Activated naive CD4-positive, alpha-beta T cell treated with anti-CD3 and anti-CD28 coated beads for 36 hours (primary cell): Measurements from ENCODE around the gene FBP1. TPM values are rescaled to one million over a fixed set of nuclear protein-coding genes. Genes with fewer than 3 reads are reported as not detected.
A peak's percentile ranks its signal among the peaks of the same experiment; 100 is the strongest.

Source experiments
- CTCF ChIA-PET: fragments of 350-600 bp; sonication (Branson Sonifier 250); formaldehyde crosslinking; loops from one replicate; lab custom pipeline; 2021; ENCODE audit warnings: antibody characterized with exemption; lab: Charles Lee
- DNase-seq: peaks from one replicate; pipeline ENCODE4 v3.0.0-alpha.2; 2020
- H3K27ac Mint-ChIP-seq: one replicate; pipeline ENCODE4 v1.8.0; 2021; ENCODE audit warnings: mild to moderate bottlenecking, mixed read lengths
- H3K27me3 Mint-ChIP-seq: one replicate; pipeline ENCODE4 v1.8.0; 2021; ENCODE audit warnings: low read depth, mixed read lengths
- H3K36me3 Mint-ChIP-seq: one replicate; pipeline ENCODE4 v1.8.0; 2021; ENCODE audit warnings: low read depth, mixed read lengths
- H3K4me1 Mint-ChIP-seq: one replicate; pipeline ENCODE4 v1.8.0; 2021; ENCODE audit warnings: low read depth, mixed read lengths
- H3K4me3 Mint-ChIP-seq: one replicate; pipeline ENCODE4 v1.8.0; 2021; ENCODE audit warnings: mild to moderate bottlenecking, moderate library complexity, mixed read lengths
- H3K9me3 Mint-ChIP-seq: one replicate; pipeline ENCODE4 v1.8.0; 2021; ENCODE audit warnings: mixed read lengths
- intact Hi-C: fragments of 100-400 bp; cut with micrococcal nuclease; formaldehyde crosslinking; loops from one replicate; pipeline ENCODE4 v1.15.1; 2023
- total RNA-seq, 2 experiments: library from RNA; stranded (reverse); gene quantifications; one replicate each; pipeline ENCODE4 v1.2.3, GENCODE V29; 2021

Gene FBP1
- total RNA-seq, 2 experiments from 2014 or later: 1.5 to 1.9 TPM

GRCh38 chr9:94632737-94633136 is 6.6 kb downstream of the FBP1 start:
- H3K27me3 Mint-ChIP-seq: no peaks in the 10 kb centered on the region
- CTCF ChIA-PET: no interaction called here
- H3K4me1 Mint-ChIP-seq: no peaks in the 10 kb centered on the region
- H3K9me3 Mint-ChIP-seq: no peaks in the 10 kb centered on the region
- H3K27ac Mint-ChIP-seq: no peak overlapping the region
- intact Hi-C loops: no loop called here
- no peaks in the 10 kb centered on the region for H3K36me3 Mint-ChIP-seq
- H3K4me3 Mint-ChIP-seq: no peak overlapping the region
- no peak for DNase-seq

GRCh38 chr9:94631599-94631998 is 7.7 kb downstream of the FBP1 start:
- Mint-ChIP-seq H3K4me1 (no peaks in the 10 kb centered on the region), H3K9me3 (no peaks in the 10 kb centered on the region), H3K4me3 (no peak overlapping the region), H3K27me3 (no peaks in the 10 kb centered on the region), H3K27ac (no peak overlapping the region), H3K36me3 (no peaks in the 10 kb centered on the region)
- CTCF ChIA-PET: interaction anchor here (1.1 to 1.2 kb wide), 3 partner anchors 8 to 37 kb away, joined by 3 to 6 read pairs (median 3); partner anchors contain the start of gene FBP1
- intact Hi-C loops: no loop called here
- DNase-seq: no peak

- CTCF ChIA-PET: interaction anchor here (1.2 kb wide), 1 partner anchor 38 kb away, joined by 3 read pairs; no protein-coding TSS in a partner anchor
- no peak overlapping the region for H3K27ac Mint-ChIP-seq
- no peaks in the 10 kb centered on the region for H3K9me3 Mint-ChIP-seq
- H3K4me1 Mint-ChIP-seq: peaks cover 2% of the 10 kb centered on the region
- no peaks in the 10 kb centered on the region for H3K36me3 Mint-ChIP-seq
- no peaks in the 10 kb centered on the region for H3K27me3 Mint-ChIP-seq
- H3K4me3 Mint-ChIP-seq: no peak overlapping the region
- DNase-seq: no peak
- intact Hi-C loops: no loop called here
These were observed 8.5 kb downstream of the FBP1 start for GRCh38 chr9:94630833-94631232.

- intact Hi-C loops: no loop called here
- Mint-ChIP-seq H3K27ac (no peak overlapping the region), H3K27me3 (no peaks in the 10 kb centered on the region)
These were observed 9.0 kb downstream of the FBP1 start for GRCh38 chr9:94630281-94630680.

GRCh38 chr9:94627287-94627686 is 12.0 kb downstream of the FBP1 start:
- H3K27ac Mint-ChIP-seq: no peak overlapping the region
- CTCF ChIA-PET: no interaction called here
- no peak for DNase-seq
- H3K36me3 Mint-ChIP-seq: no peaks in the 10 kb centered on the region
- H3K4me3 Mint-ChIP-seq: no peak overlapping the region
- H3K27me3 Mint-ChIP-seq: no peaks in the 10 kb centered on the region
- intact Hi-C loops: no loop called here
- peaks cover 4% of the 10 kb centered on the region for H3K4me1 Mint-ChIP-seq
- no peaks in the 10 kb centered on the region for H3K9me3 Mint-ChIP-seq

More at GRCh38 chr9:94630281-94630680, 9.0 kb downstream of the FBP1 start:
- H3K9me3 Mint-ChIP-seq: no peaks in the 10 kb centered on the region
- CTCF ChIA-PET: interaction anchor here (0.7 kb wide), 1 partner anchor 824 kb away, joined by 3 read pairs; no protein-coding TSS in a partner anchor
- H3K36me3 Mint-ChIP-seq: no peaks in the 10 kb centered on the region
- no peak for DNase-seq
- H3K4me1 Mint-ChIP-seq: peaks cover 2% of the 10 kb centered on the region
- no peak overlapping the region for H3K4me3 Mint-ChIP-seq

- Mint-ChIP-seq H3K4me1 (peaks cover 10% of the 10 kb centered on the region), H3K9me3 (no peaks in the 10 kb centered on the region), H3K27ac (no peak overlapping the region), H3K36me3 (no peaks in the 10 kb centered on the region), H3K4me3 (no peak overlapping the region), H3K27me3 (no peaks in the 10 kb centered on the region)
- CTCF ChIA-PET: no interaction called here
- no peak for DNase-seq
- intact Hi-C loops: no loop called here
These were observed 13.5 kb downstream of the FBP1 start for GRCh38 chr9:94625835-94626234.

GRCh38 chr9:94624629-94625028 is 14.7 kb downstream of the FBP1 start:
- intact Hi-C loops: no loop called here

GRCh38 chr9:94623253-94623652 is 16.1 kb downstream of the FBP1 start:
- Mint-ChIP-seq H3K4me1 (peaks cover 10% of the 10 kb centered on the region), H3K27ac (no peak overlapping the region), H3K27me3 (no peaks in the 10 kb centered on the region), H3K4me3 (no peak overlapping the region), H3K9me3 (no peaks in the 10 kb centered on the region), H3K36me3 (no peaks in the 10 kb centered on the region)
- intact Hi-C loops: no loop called here
- CTCF ChIA-PET: interaction anchor here (1.6 kb wide), 1 partner anchor 9 kb away, joined by 6 read pairs; no protein-coding TSS in a partner anchor
- peak; percentile 61 for DNase-seq

More at GRCh38 chr9:94624629-94625028, 14.7 kb downstream of the FBP1 start:
- Mint-ChIP-seq H3K27me3 (no peaks in the 10 kb centered on the region), H3K4me1 (peaks cover 10% of the 10 kb centered on the region), H3K36me3 (no peaks in the 10 kb centered on the region), H3K4me3 (no peak overlapping the region), H3K9me3 (no peaks in the 10 kb centered on the region), H3K27ac (no peak overlapping the region)
- no peak for DNase-seq
- CTCF ChIA-PET: interaction anchor here (0.6 kb wide), 2 partner anchors 1242 to 1752 kb away, joined by 3 read pairs; no protein-coding TSS in a partner anchor

GRCh38 chr9:94622087-94622800 is 17.1 kb downstream of the FBP1 start:
- Mint-ChIP-seq H3K27ac (no peak overlapping the region), H3K4me1 (peaks cover 10% of the 10 kb centered on the region), H3K4me3 (no peak overlapping the region), H3K27me3 (no peaks in the 10 kb centered on the region), H3K36me3 (no peaks in the 10 kb centered on the region), H3K9me3 (no peaks in the 10 kb centered on the region)
- CTCF ChIA-PET: interaction anchor here (1.6 kb wide), 1 partner anchor 10 kb away, joined by 6 read pairs; no protein-coding TSS in a partner anchor
- DNase-seq: no peak
- intact Hi-C loops: no loop called here

GRCh38 chr9:94619026-94619425 is 20.3 kb downstream of the FBP1 start:
- no peaks in the 10 kb centered on the region for H3K9me3 Mint-ChIP-seq
- H3K36me3 Mint-ChIP-seq: no peaks in the 10 kb centered on the region
- DNase-seq: no peak
- H3K27ac Mint-ChIP-seq: no peak overlapping the region
- no peaks in the 10 kb centered on the region for H3K27me3 Mint-ChIP-seq
- CTCF ChIA-PET: no interaction called here
- no peak overlapping the region for H3K4me3 Mint-ChIP-seq
- intact Hi-C loops: no loop called here
- H3K4me1 Mint-ChIP-seq: peaks cover 9% of the 10 kb centered on the region

GRCh38 chr9:94613003-94613402 is 26.3 kb downstream of the FBP1 start:
- H3K36me3 Mint-ChIP-seq: no peaks in the 10 kb centered on the region
- intact Hi-C loops: no loop called here
- CTCF ChIA-PET: no interaction called here
- no peaks in the 10 kb centered on the region for H3K27me3 Mint-ChIP-seq
- no peaks in the 10 kb centered on the region for H3K9me3 Mint-ChIP-seq
- H3K4me1 Mint-ChIP-seq: peaks cover 9% of the 10 kb centered on the region
- no peak overlapping the region for H3K4me3 Mint-ChIP-seq
- no peak for DNase-seq
- H3K27ac Mint-ChIP-seq: no peak overlapping the region

GRCh38 chr9:94612071-94612470 is 27.2 kb downstream of the FBP1 start:
- no peak for DNase-seq
- no peak overlapping the region for H3K4me3 Mint-ChIP-seq
- H3K36me3 Mint-ChIP-seq: no peaks in the 10 kb centered on the region
- CTCF ChIA-PET: interaction anchor here (0.6 kb wide), 1 partner anchor 58 kb away, joined by 3 read pairs; no protein-coding TSS in a partner anchor
- no peak overlapping the region for H3K27ac Mint-ChIP-seq
- H3K4me1 Mint-ChIP-seq: peaks cover 9% of the 10 kb centered on the region
- intact Hi-C loops: no loop called here
- H3K27me3 Mint-ChIP-seq: no peaks in the 10 kb centered on the region
- H3K9me3 Mint-ChIP-seq: no peaks in the 10 kb centered on the region

- Mint-ChIP-seq H3K4me1 (peaks cover 9% of the 10 kb centered on the region), H3K27me3 (no peaks in the 10 kb centered on the region), H3K27ac (no peak overlapping the region), H3K36me3 (no peaks in the 10 kb centered on the region), H3K4me3 (no peak overlapping the region), H3K9me3 (no peaks in the 10 kb centered on the region)
- CTCF ChIA-PET: no interaction called here
- peak; percentile 69 for DNase-seq
- intact Hi-C loops: no loop called here
These were observed 27.7 kb downstream of the FBP1 start for GRCh38 chr9:94611638-94612068.
